GM23338 (cell line): Measurements from ENCODE around the gene CD2BP2. TPM values are rescaled to one million over a fixed set of nuclear protein-coding genes. Genes with fewer than 3 reads are reported as not detected.

Experiments used
- ATAC-seq: fragments of 200-7000 bp; cut with Tn5 transposase; 3 replicates; pipeline ENCODE4 v1.9.1; 2020
- DNase-seq: peaks from one replicate; pipeline ENCODE4 v3.0.0-alpha.2; 2015; ENCODE audit warnings: low spot score
- H2AFZ ChIP-seq: fragments of 200-600 bp; sonication (generic); 2 replicates; pipeline ENCODE4 v1.8.0; 2016; ENCODE audit warnings: antibody characterized with exemption, mild to moderate bottlenecking, moderate library complexity
- H3F3A ChIP-seq: fragments of 200-600 bp; sonication (generic); replicated peaks from 2 replicates; pipeline ENCODE4 v1.8.0; 2017; ENCODE audit warnings: antibody characterized with exemption, mixed run types, low read depth
- H3K27ac ChIP-seq: fragments of 200-600 bp; sonication (generic); 2 replicates; pipeline ENCODE4 v1.6.1; 2016; ENCODE audit warnings: low read depth
- H3K27me3 ChIP-seq: fragments of 200-600 bp; sonication (generic); 2 replicates; pipeline ENCODE4 v1.8.0; 2016; ENCODE audit warnings: mild to moderate bottlenecking, mixed run types, moderate library complexity; ENCODE audit not compliant: insufficient read depth
- H3K36me3 ChIP-seq: fragments of 200-600 bp; sonication (generic); 2 replicates; pipeline ENCODE4 v1.8.0; 2016; ENCODE audit warnings: mild to moderate bottlenecking; ENCODE audit not compliant: insufficient read depth
- H3K4me1 ChIP-seq: fragments of 200-600 bp; sonication (generic); 2 replicates; pipeline ENCODE4 v1.8.0; 2016; ENCODE audit warnings: mild to moderate bottlenecking, moderate library complexity; ENCODE audit not compliant: insufficient read depth
- H3K4me2 ChIP-seq: fragments of 200-600 bp; sonication (generic); 2 replicates; pipeline ENCODE4 v1.7.1; 2017; ENCODE audit warnings: mixed run types
- H3K4me3 ChIP-seq: fragments of 200-600 bp; sonication (generic); 2 replicates; pipeline ENCODE4 v1.6.1; 2016; ENCODE audit warnings: mixed run types
- H3K79me2 ChIP-seq: fragments of 200-600 bp; sonication (generic); replicated peaks from 2 replicates; pipeline ENCODE4 v1.8.0; 2017; ENCODE audit warnings: mild to moderate bottlenecking; ENCODE audit not compliant: insufficient read depth
- H3K9me2 ChIP-seq: fragments of 200-600 bp; sonication (generic); 2 replicates; pipeline ENCODE4 v1.8.0; 2017; ENCODE audit not compliant: insufficient read depth
- H4K20me1 ChIP-seq: fragments of 200-600 bp; sonication (generic); replicated peaks from 2 replicates; pipeline ENCODE4 v1.8.0; 2017; ENCODE audit warnings: mild to moderate bottlenecking; ENCODE audit not compliant: insufficient read depth
- H3K27ac Mint-ChIP-seq: 2 replicates; pipeline ENCODE4 v1.8.0; 2020; ENCODE audit warnings: inconsistent platforms, mild to moderate bottlenecking, moderate library complexity, mixed read lengths
- H3K27me3 Mint-ChIP-seq: 3 replicates; pipeline ENCODE4 v1.8.0; 2022; ENCODE audit warnings: low read depth, mild to moderate bottlenecking, moderate library complexity, mixed read lengths, inconsistent platforms; ENCODE audit not compliant: insufficient read depth, poor library complexity
- H3K36me3 Mint-ChIP-seq: 3 replicates; pipeline ENCODE4 v1.8.0; 2021; ENCODE audit warnings: low read depth, mild to moderate bottlenecking, inconsistent platforms, moderate library complexity, mixed read lengths
- H3K4me1 Mint-ChIP-seq: 3 replicates; pipeline ENCODE4 v1.8.0; 2020; ENCODE audit warnings: mild to moderate bottlenecking, inconsistent platforms, mixed read lengths
- H3K4me3 Mint-ChIP-seq: 3 replicates; pipeline ENCODE4 v1.8.0; 2021; ENCODE audit warnings: moderate library complexity, mild to moderate bottlenecking, inconsistent platforms, mixed read lengths
- H3K9me3 Mint-ChIP-seq: 3 replicates; pipeline ENCODE4 v1.8.0; 2020; ENCODE audit warnings: moderate library complexity, mild to moderate bottlenecking, inconsistent platforms, mixed read lengths
- CREB1 ChIP-seq: fragments of 250-450 bp; sonication (Bioruptor Pico); IDR thresholded peaks from 2 replicates; pipeline ENCODE4 v1.5.0; 2020; ENCODE audit warnings: low read depth, mild to moderate bottlenecking, moderate library complexity
- CTCF ChIP-seq, 2 experiments: fragments of 200-600 bp in 1 of 2; sonication (generic) in 1 of 2; conservative IDR thresholded peaks; 2 replicates each; pipeline versions ENCODE4 v1.5.1 to v1.6.1; 2016 to 2017; ENCODE audit warnings: antibody characterized with exemption in 2 of 2, low read depth in 2 of 2, mild to moderate bottlenecking in 2 of 2, moderate library complexity in 1 of 2
- ETS1 ChIP-seq: IDR thresholded peaks from 2 replicates; pipeline ENCODE4 v1.6.1; 2016; ENCODE audit warnings: antibody characterized with exemption
- EZH2 ChIP-seq: fragments of 200-600 bp; sonication (generic); IDR thresholded peaks from one replicate; pipeline ENCODE4 v1.8.0; 2017; ENCODE audit warnings: antibody characterized with exemption, mild to moderate bottlenecking, low read depth; ENCODE audit not compliant: unreplicated experiment
- EZH2phosphoT487 ChIP-seq: fragments of 200-600 bp; sonication (generic); IDR thresholded peaks from one replicate; pipeline ENCODE4 v1.8.1; 2018; ENCODE audit warnings: antibody characterized with exemption; ENCODE audit not compliant: unreplicated experiment
- JUNB ChIP-seq: IDR thresholded peaks from one replicate; pipeline ENCODE4 v1.6.1; 2016; ENCODE audit warnings: antibody characterized with exemption; ENCODE audit not compliant: unreplicated experiment
- NANOG ChIP-seq: IDR thresholded peaks from 2 replicates; pipeline ENCODE4 v1.6.1; 2016; ENCODE audit warnings: antibody characterized with exemption, borderline replicate concordance
- POLR2AphosphoS5 ChIP-seq: IDR thresholded peaks from 2 replicates; pipeline ENCODE4 v1.6.1; 2016; ENCODE audit warnings: antibody characterized with exemption, low read depth
- REST ChIP-seq: IDR thresholded peaks from one replicate; pipeline ENCODE4 v1.6.1; 2018; ENCODE audit warnings: antibody characterized with exemption; ENCODE audit not compliant: unreplicated experiment
- STAT1 ChIP-seq: IDR thresholded peaks from one replicate; pipeline ENCODE4 v1.6.1; 2016; ENCODE audit warnings: antibody characterized with exemption; ENCODE audit not compliant: unreplicated experiment
- ZNF114 ChIP-seq: fragments of 250-450 bp; sonication (Bioruptor Pico); IDR thresholded peaks from 2 replicates; pipeline ENCODE4 v1.5.0; 2020; ENCODE audit warnings: mild to moderate bottlenecking, moderate library complexity
- ZNF331 ChIP-seq: fragments of 250-450 bp; sonication (Bioruptor Pico); IDR thresholded peaks from 2 replicates; pipeline ENCODE4 v1.5.0; 2020; ENCODE audit warnings: low read depth, mild to moderate bottlenecking, moderate library complexity
- ZNF462 ChIP-seq: fragments of 250-450 bp; sonication (Bioruptor Pico); IDR thresholded peaks from 2 replicates; pipeline ENCODE4 v1.5.0; 2020; ENCODE audit warnings: mild to moderate bottlenecking, moderate library complexity
- polyA plus RNA-seq: library from polyadenylated mRNA; unstranded; fragments of >200 nt; fragmentation: Nextera tagmentation; extraction: Ambion mirVana; gene quantifications from 2 replicates; pipeline ENCODE4 v1.2.1, GENCODE V29; 2016
- total RNA-seq: library from RNA; depleted of rRNA; stranded (reverse); fragments of >200 nt; shearing (Covaris generic); gene quantifications from 2 replicates; pipeline ENCODE4 v1.2.3, GENCODE V29; 2014

Gene CD2BP2
- total and polyA plus RNA-seq, 2 experiments from 2014 or later: 23.1 to 38.7 TPM

GRCh38 chr16:30399435-30400186 lies 44.5 kb upstream of the CD2BP2 start:
- Histone ChIP-seq H3K36me3 (peaks cover 9% of the 10 kb centered on the region; the same call in 1 of the 2 replicates), H3F3A (peaks cover 51% of the 10 kb centered on the region), H3K4me3 (peak overlapping the region; percentile 59), H3K79me2 (peaks cover 20% of the 10 kb centered on the region), H3K27me3 (no peaks in the 10 kb centered on the region), H2AFZ (no peak overlapping the region), H3K4me2 (peak overlapping the region; percentile 87), H3K4me1 (peaks cover 24% of the 10 kb centered on the region), H4K20me1 (peaks cover 15% of the 10 kb centered on the region; the same call in 1 of the 2 replicates), H3K9me2 (no peaks in the 10 kb centered on the region), H3K27ac (peak overlapping the region; percentile 90)
- H3K9me3 Mint-ChIP-seq: no peaks in the 10 kb centered on the region
- H3K4me3 Mint-ChIP-seq: peak overlapping the region; percentile 85
- ATAC-seq (no peak), DNase-seq (no peak)
- H3K27ac Mint-ChIP-seq: peak overlapping the region; percentile 99
- H3K36me3 Mint-ChIP-seq: peaks cover 35% of the 10 kb centered on the region
- TF ChIP-seq STAT1 (no peak), POLR2AphosphoS5 (no peak), JUNB (no peak), CTCF (conservative IDR thresholded peaks at IDR 0.05; ENCODE audit: low read depth in 2 of 2) (no peak), EZH2 (no peak), EZH2phosphoT487 (no peak), ETS1 (no peak), CREB1 (CRISPR knock-in tag) (no peak), REST (no peak), NANOG (no peak), ZNF114 (CRISPR knock-in tag) (no peak), ZNF331 (no peak), ZNF462 (CRISPR knock-in tag) (no peak)
- H3K4me1 Mint-ChIP-seq: peaks cover 29% of the 10 kb centered on the region
- peaks cover 18% of the 10 kb centered on the region for H3K27me3 Mint-ChIP-seq
